HG03196 (cell line): Measurements from ENCODE around the gene NUP98.
"Not testable (repeated sequence)": the region's sequence is repeated elsewhere in the genome, so short reads cannot be mapped to it uniquely, and the experiment has no call there.

ENCODE experiments used
- ATAC-seq: cut with Tn5 transposase; IDR thresholded peaks from one replicate; pipeline ENCODE4 v1.9.1; 2021; ENCODE audit not compliant: unreplicated experiment

NUP98 gene

GRCh38 chr11:3802011-3802790 lies 4.8 kb upstream of the NUP98 start:
- ATAC-seq, result no peak

GRCh38 chr11:3799873-3800272 lies 2.5 kb upstream of the NUP98 start:
- no peak for ATAC-seq

GRCh38 chr11:3799143-3799542 lies 1.8 kb upstream of the NUP98 start:
- ATAC-seq, result no peak

GRCh38 chr11:3796801-3797328 lies 489 bp downstream of the NUP98 start:
- peak; percentile 20 for ATAC-seq

GRCh38 chr11:3796346-3796745 lies 1.0 kb downstream of the NUP98 start:
- no peak for ATAC-seq

- ATAC-seq, result no peak
Observed at GRCh38 chr11:3796002-3796311, 1.4 kb downstream of the NUP98 start.

- no peak for ATAC-seq
Observed at GRCh38 chr11:3795131-3796001, 2.0 kb downstream of the NUP98 start.

- not testable (repeated sequence) for ATAC-seq
Observed at GRCh38 chr11:3794387-3794786, 3.0 kb downstream of the NUP98 start.

- no peak for ATAC-seq
Observed at GRCh38 chr11:3786781-3787428, 10.4 kb downstream of the NUP98 start.

GRCh38 chr11:3783611-3784010 lies 13.7 kb downstream of the NUP98 start:
- no peak for ATAC-seq

GRCh38 chr11:3782963-3783362 lies 14.4 kb downstream of the NUP98 start:
- no peak for ATAC-seq

- ATAC-seq, result no peak
Observed at GRCh38 chr11:3781423-3781822, 15.9 kb downstream of the NUP98 start.

- ATAC-seq, result no peak
Observed at GRCh38 chr11:3775736-3776406, 21.5 kb downstream of the NUP98 start.

GRCh38 chr11:3773180-3773579 lies 24.2 kb downstream of the NUP98 start:
- no peak for ATAC-seq

- ATAC-seq, result no peak
Observed at GRCh38 chr11:3767536-3767935, 29.8 kb downstream of the NUP98 start.

GRCh38 chr11:3766836-3767235 lies 30.5 kb downstream of the NUP98 start:
- ATAC-seq, result not testable (repeated sequence)

GRCh38 chr11:3764266-3764665 lies 33.1 kb downstream of the NUP98 start:
- ATAC-seq, result no peak

GRCh38 chr11:3755151-3755550 lies 42.2 kb downstream of the NUP98 start:
- ATAC-seq, result no peak

GRCh38 chr11:3753110-3753509 lies 44.2 kb downstream of the NUP98 start:
- no peak for ATAC-seq

- ATAC-seq, result no peak
Observed at GRCh38 chr11:3747704-3748103, 49.6 kb downstream of the NUP98 start.

GRCh38 chr11:3745161-3745560 lies 52.2 kb downstream of the NUP98 start:
- ATAC-seq, result no peak
